Gastroesophageal sphincter (tissue), 3 donors: ENCODE data around the gene CAMSAP3.

ENCODE experiments used
- CTCF ChIP-seq, 4 experiments: fragments of 200-600 bp in 2 of 4; fragments of 450-650 bp in 2 of 4; sonication (generic) in 1 of 4; IDR thresholded peaks; one replicate each; pipeline ENCODE4 v1.5.1; 2017 to 2019; ENCODE audit warnings: antibody characterized with exemption in 4 of 4, mild to moderate bottlenecking in 2 of 4, moderate library complexity in 2 of 4
- POLR2A ChIP-seq, 2 donors: fragments of 450-650 bp; IDR thresholded peaks; one replicate each; pipeline ENCODE4 v1.6.1; 2017; ENCODE audit warnings: antibody characterized with exemption in 2 of 2, mild to moderate bottlenecking in 2 of 2, moderate library complexity in 1 of 2
- POLR2AphosphoS5 ChIP-seq: sonication (generic); formaldehyde crosslinking; IDR thresholded peaks from one replicate; pipeline ENCODE4 v1.6.1; 2017; ENCODE audit warnings: antibody characterized with exemption

- no peak for TF ChIP-seq CTCF (IDR thresholded peaks at IDR 0.05)
- no peak for TF ChIP-seq POLR2AphosphoS5
- no peak for TF ChIP-seq POLR2A (IDR thresholded peaks at IDR 0.05)
These were observed 30.3 kb upstream of the CAMSAP3 start for GRCh38 chr19:7565332-7565731.
